Stimulated activated memory B cell treated with anti-CD40 and anti-IgM and Interleukin-4, amounts not matched to agents 10 μg/mL and 1 μg/mL and 100 μg/mL, for 72 hours (primary cell): ENCODE data around the gene MYRF.

Experiments used
- ATAC-seq: fragments of 150-1000 bp; cut with Tn5 transposase; 2 replicates; pipeline ENCODE4 v1.10.0; 2021
- H3K27ac Mint-ChIP-seq: one replicate; pipeline ENCODE4 v1.8.0; 2022; ENCODE audit warnings: mild to moderate bottlenecking, mixed read lengths
- H3K27me3 Mint-ChIP-seq: one replicate; pipeline ENCODE4 v1.8.0; 2022; ENCODE audit warnings: mixed read lengths
- H3K36me3 Mint-ChIP-seq: one replicate; pipeline ENCODE4 v1.8.0; 2022; ENCODE audit warnings: mixed read lengths
- H3K4me1 Mint-ChIP-seq: one replicate; pipeline ENCODE4 v1.8.0; 2022; ENCODE audit warnings: mixed read lengths
- H3K4me3 Mint-ChIP-seq: one replicate; pipeline ENCODE4 v1.8.0; 2022; ENCODE audit warnings: mild to moderate bottlenecking, moderate library complexity, mixed read lengths
- H3K9me3 Mint-ChIP-seq: one replicate; pipeline ENCODE4 v1.8.0; 2022; ENCODE audit warnings: mixed read lengths

The MYRF gene

DNA sequence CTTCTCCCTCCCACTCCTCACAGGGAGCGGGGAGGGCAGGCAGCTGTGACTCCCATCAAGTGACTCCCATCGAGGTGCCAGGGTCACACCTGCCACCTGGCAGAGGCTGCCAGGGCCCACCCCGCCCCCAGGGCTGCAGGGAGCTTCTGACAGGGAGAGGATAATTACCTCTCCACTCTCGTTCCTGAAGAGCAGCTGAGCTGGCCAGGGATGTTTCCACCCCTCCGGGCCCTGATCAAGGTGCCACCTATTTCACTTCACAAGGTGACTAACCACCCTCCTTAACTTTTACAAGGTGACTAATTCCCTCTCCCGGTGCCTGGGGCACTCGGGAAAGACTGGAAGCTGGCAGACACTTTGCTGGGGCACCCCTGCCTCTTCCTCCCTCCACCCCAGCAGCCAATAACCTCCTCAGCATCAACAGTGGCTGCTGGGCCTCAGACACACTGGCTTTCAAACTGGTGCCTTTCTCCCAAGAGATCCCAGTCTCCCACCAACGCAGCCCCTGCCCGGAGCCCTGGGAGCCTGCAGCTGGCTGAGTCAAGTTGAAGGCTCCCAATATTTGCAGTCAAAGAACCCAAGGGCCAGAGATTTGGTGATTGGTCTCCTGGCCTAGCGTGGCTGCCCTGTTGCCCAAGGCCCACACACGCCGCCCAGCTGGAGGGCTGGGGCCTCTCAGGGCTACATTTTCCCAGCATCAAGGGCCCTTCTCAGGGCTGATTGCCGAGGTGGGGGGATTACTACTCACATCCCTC, 22.0 kb upstream of the MYRF start:
- Mint-ChIP-seq H3K4me3 (no peak overlapping the region), H3K4me1 (peaks cover 15% of the 10 kb centered on the region), H3K36me3 (no peaks in the 10 kb centered on the region), H3K27me3 (peaks cover 27% of the 10 kb centered on the region), H3K9me3 (no peaks in the 10 kb centered on the region), H3K27ac (no peak overlapping the region)
- ATAC-seq = no peak

DNA sequence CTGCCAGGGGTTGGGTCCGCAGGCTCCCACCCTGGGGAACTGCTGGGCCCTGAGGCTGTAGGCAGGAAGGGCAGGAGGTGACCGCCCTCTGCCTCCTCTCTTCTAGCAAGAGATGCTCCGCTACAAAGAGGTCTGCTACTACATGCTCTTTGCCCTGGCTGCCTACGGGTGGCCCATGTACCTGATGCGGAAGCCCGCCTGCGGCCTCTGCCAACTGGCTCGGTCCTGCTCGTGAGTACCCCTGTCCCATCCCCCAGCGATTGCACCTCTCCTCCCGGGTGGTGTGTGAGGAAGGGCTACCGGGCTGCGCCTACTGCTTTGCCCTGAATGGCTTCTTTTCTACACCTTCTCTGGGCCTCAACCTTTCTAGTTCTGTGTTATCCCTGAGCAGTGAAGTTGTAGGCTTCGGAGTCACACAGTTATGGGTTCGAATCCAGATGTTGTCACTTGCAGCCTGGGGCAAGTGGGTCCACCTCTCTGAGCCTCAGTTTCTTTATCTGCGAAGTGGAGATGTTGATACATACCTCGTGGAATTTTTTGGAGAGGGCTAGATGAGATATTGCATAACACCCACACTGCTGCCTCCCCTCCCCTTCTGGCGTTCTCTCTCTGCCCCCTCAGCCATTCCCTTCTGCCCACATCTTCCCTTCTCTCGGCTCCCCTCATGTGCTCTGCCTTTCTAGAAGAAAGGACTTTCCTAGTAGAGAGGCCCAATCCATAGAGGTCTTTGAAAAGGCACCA, 21.1 kb upstream of the MYRF start:
- H3K4me1 Mint-ChIP-seq = peaks cover 15% of the 10 kb centered on the region
- no peak overlapping the region for H3K27ac Mint-ChIP-seq
- no peaks in the 10 kb centered on the region for H3K9me3 Mint-ChIP-seq
- H3K4me3 Mint-ChIP-seq = no peak overlapping the region
- H3K27me3 Mint-ChIP-seq = peaks cover 24% of the 10 kb centered on the region
- no peaks in the 10 kb centered on the region for H3K36me3 Mint-ChIP-seq
- ATAC-seq = no peak

DNA sequence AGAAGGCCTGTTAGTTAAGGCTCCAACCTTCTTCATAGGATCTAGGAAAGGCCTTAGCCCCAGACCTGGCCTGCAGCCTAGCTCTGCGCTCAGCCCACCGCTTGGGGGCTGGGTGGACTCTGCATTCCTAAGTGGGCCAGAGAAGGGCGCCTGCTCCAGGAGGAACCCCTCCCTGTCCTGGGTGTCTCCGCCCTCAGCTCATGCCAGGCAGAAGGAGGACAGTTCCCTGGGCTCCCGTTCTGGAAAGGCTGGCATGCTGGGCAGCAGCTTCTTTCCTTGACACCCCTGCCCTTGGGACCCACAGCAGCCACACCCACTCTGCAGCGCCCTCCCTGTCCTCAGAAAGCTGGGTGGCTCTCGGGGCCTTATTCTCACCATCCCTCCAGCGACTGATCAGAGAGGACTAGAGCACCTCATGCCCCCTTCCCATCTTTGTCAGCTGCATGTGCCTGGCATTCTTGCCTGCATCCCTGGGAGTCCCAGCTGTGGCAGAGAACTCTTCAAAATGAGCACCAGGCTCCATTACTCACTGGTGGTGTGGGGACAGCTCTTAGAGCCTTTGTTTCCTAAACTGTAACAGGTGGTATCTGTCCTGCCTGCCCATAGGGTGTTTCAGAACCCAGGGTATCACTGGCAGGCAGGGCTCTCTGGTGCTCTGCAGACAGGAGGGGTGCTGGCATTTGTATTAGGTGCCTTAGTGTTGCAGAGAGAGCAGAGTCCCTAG, 20.3 kb upstream of the MYRF start:
- Mint-ChIP-seq H3K36me3 (no peaks in the 10 kb centered on the region), H3K4me1 (peaks cover 15% of the 10 kb centered on the region), H3K27ac (no peak overlapping the region), H3K4me3 (no peak overlapping the region), H3K27me3 (peaks cover 16% of the 10 kb centered on the region), H3K9me3 (no peaks in the 10 kb centered on the region)
- ATAC-seq = no peak

DNA sequence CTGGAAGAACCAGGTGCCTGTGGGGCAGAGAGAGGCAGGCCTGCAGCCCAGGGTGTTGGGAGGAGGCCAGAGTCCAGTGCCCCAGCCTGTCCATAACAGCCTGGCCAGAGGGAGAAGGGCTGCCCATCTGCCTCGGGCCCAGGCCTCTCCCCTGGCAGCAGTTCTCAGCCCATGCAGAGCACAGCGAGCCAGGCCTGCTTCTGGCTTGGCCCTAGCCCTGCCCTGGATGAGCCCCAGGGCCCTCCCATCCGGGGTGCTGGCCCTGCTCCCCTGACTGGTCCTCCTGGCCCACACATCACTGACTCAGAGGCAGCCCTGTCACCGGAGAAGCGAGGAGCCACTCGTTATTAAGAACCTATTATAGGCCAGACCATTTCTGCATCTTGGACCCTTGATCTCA, 19.7 kb upstream of the MYRF start:
- no peak overlapping the region for H3K4me3 Mint-ChIP-seq
- ATAC-seq = no peak
- peaks cover 15% of the 10 kb centered on the region for H3K4me1 Mint-ChIP-seq
- H3K9me3 Mint-ChIP-seq = no peaks in the 10 kb centered on the region
- H3K27ac Mint-ChIP-seq = no peak overlapping the region
- no peaks in the 10 kb centered on the region for H3K36me3 Mint-ChIP-seq
- H3K27me3 Mint-ChIP-seq = peaks cover 11% of the 10 kb centered on the region

DNA sequence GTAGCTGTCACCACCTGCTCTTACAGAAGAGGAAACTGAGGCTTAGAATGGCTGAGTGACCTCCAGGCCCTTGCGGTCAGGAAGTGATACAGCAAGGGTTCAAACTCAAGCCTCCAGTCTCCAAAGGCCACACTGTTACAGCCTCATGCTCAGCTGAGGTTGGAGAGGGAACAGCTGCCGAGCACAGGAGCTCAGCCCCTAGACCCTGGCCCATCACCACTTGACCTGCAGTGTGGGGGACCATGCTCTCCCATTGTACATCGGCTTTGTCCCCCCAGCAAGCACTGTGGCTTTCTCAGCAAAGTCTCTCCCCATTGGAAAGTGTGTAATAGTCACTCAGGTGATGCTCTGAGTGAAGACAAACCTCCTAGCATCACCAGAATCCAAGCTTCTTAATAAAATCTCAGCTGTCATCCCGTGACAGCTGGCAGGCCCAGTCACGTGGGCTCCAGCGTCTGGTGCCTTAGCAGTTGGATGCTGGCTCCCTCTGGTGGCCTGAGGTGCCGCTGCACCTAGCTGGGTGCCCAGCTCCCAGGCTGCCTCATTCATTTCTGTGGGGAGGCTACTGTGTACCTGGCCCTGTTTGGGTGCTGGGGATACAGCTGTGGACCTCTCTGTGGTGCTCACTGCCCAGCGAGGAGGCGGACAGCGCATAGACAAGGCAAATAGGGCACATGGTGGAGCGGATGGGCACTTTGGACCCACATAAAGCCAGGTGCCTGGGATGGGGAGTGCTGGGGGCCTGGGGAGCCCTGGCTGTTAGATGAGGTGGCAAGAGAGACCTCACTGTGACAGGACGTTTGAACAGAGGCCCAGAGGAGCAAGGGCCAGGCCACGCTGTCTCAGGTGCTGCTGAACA, 19.1 kb upstream of the MYRF start:
- H3K27me3 Mint-ChIP-seq = peaks cover 11% of the 10 kb centered on the region
- H3K27ac Mint-ChIP-seq = peak overlapping the region; percentile 56
- peak; percentile 80 for ATAC-seq
- H3K36me3 Mint-ChIP-seq = no peaks in the 10 kb centered on the region
- no peak overlapping the region for H3K4me3 Mint-ChIP-seq
- no peaks in the 10 kb centered on the region for H3K9me3 Mint-ChIP-seq
- H3K4me1 Mint-ChIP-seq = peaks cover 10% of the 10 kb centered on the region

DNA sequence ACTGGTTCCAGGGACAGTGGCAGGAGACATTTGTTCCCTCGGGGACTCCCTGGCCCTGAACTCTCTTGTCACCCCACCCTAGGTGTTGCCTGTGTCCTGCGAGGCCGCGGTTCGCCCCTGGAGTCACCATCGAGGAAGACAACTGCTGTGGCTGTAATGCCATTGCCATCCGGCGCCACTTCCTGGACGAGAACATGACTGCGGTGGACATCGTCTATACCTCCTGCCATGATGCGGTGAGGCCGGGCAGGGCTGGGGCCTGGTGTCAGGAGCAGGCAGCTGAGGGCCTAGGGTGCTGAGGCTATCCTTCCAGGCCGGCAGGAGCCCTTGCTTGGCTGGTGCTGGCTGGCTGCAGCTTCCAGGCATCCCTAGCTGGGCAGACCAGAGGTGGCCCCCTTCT, 17.7 kb upstream of the MYRF start:
- no peak overlapping the region for H3K4me3 Mint-ChIP-seq
- no peak for ATAC-seq
- no peak overlapping the region for H3K27ac Mint-ChIP-seq
- peaks cover 21% of the 10 kb centered on the region for H3K27me3 Mint-ChIP-seq
- H3K9me3 Mint-ChIP-seq = no peaks in the 10 kb centered on the region
- peaks cover 7% of the 10 kb centered on the region for H3K4me1 Mint-ChIP-seq
- no peaks in the 10 kb centered on the region for H3K36me3 Mint-ChIP-seq

DNA sequence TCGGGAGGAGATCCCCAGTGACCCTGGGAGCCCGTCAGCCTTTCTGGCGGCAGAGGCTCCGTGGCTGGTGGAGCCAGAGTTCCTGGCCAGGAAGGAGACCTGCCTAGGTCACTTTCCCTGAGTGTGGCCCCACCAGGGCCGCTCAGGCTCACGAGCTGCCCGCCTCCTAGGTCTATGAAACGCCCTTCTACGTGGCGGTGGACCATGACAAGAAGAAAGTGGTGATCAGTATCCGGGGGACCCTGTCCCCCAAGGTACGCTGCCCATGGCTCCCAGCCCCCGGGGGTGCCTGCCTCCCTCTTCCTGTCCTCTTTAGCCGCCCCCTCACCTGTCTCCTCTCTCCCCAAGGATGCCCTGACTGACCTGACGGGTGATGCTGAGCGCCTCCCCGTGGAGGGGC, 17.0 kb upstream of the MYRF start:
- Mint-ChIP-seq H3K4me3 (no peak overlapping the region), H3K9me3 (no peaks in the 10 kb centered on the region), H3K4me1 (peaks cover 7% of the 10 kb centered on the region), H3K27me3 (peaks cover 24% of the 10 kb centered on the region), H3K27ac (no peak overlapping the region), H3K36me3 (no peaks in the 10 kb centered on the region)
- no peak for ATAC-seq

DNA sequence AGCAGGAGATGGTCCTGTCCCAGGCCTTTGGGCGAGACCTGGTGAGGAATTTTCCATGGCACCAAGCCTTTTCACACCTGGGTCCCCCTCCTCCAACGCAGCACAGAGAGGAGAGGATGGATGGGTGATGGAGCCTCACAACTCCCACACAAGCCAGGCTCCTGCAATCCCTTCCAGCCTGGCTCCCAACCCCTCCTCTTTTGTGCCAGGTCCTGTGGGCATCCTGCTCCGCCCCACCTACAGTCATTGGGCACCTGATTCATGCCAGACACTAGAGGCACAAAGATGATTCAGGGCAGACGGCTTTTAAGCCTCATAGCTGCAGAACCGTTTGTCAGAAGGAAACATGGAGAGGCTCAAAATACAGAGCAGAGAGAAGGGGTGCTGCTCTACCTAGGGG, 16.1 kb upstream of the MYRF start:
- Mint-ChIP-seq H3K4me3 (no peak overlapping the region), H3K4me1 (peaks cover 7% of the 10 kb centered on the region), H3K27ac (no peak overlapping the region), H3K36me3 (no peaks in the 10 kb centered on the region), H3K27me3 (peaks cover 24% of the 10 kb centered on the region), H3K9me3 (no peaks in the 10 kb centered on the region)
- ATAC-seq = no peak

DNA sequence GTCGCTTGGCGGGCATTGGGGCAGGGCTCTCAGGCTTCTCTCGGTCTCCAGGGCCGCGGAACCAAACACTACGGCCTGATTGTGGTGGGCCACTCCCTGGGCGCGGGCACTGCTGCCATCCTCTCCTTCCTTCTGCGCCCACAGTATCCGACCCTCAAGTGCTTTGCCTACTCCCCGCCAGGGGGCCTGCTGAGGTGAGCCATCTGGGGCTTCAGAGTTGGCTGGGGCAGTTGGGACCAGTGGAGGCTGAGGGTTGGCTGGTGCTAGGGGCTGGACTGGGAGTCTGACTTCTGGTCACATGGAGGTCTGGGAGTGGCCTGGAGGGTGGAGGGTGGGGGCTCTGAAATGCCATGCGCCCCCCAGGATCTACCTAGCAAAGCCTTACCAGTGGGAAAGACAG, 15.3 kb upstream of the MYRF start:
- no peaks in the 10 kb centered on the region for H3K36me3 Mint-ChIP-seq
- ATAC-seq = no peak
- peaks cover 7% of the 10 kb centered on the region for H3K4me1 Mint-ChIP-seq
- no peaks in the 10 kb centered on the region for H3K9me3 Mint-ChIP-seq
- H3K27ac Mint-ChIP-seq = no peak overlapping the region
- H3K4me3 Mint-ChIP-seq = no peak overlapping the region
- H3K27me3 Mint-ChIP-seq = peaks cover 24% of the 10 kb centered on the region

DNA sequence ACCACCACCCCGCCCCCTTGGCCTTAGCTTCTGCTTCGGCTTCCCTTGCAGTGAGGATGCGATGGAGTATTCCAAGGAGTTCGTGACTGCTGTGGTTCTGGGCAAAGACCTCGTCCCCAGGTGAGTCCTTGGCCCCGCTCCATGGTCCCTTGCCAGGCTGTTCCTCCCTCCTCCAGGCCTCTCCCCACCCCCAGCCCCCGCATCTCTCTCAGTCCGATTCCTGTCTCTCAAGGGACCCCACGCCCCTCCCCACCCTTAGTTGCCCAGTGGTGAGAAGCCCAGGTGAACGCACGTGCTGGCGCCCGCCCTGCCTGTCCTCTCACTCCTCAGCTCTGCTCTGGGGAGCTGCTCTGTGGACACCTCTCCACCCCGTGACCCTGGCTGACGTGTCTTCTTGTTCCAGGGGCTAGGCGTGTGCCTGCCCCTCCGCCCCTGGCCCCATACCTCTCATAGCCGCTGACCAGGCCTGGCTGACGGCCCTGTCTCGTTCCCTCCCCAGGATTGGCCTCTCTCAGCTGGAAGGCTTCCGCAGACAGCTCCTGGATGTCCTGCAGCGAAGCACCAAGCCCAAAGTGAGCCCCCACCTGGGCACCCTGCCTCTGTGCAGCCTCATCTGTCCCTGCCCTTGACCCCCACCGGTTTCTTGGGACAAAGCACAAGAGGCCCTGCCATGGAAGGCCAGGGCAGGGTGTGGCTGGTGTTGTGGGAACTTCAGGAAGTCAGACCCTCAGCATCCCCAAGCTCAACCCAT, 14.6 kb upstream of the MYRF start:
- ATAC-seq = no peak
- H3K4me1 Mint-ChIP-seq = peaks cover 7% of the 10 kb centered on the region
- H3K36me3 Mint-ChIP-seq = no peaks in the 10 kb centered on the region
- H3K9me3 Mint-ChIP-seq = no peaks in the 10 kb centered on the region
- no peak overlapping the region for H3K4me3 Mint-ChIP-seq
- no peak overlapping the region for H3K27ac Mint-ChIP-seq
- peaks cover 24% of the 10 kb centered on the region for H3K27me3 Mint-ChIP-seq

DNA sequence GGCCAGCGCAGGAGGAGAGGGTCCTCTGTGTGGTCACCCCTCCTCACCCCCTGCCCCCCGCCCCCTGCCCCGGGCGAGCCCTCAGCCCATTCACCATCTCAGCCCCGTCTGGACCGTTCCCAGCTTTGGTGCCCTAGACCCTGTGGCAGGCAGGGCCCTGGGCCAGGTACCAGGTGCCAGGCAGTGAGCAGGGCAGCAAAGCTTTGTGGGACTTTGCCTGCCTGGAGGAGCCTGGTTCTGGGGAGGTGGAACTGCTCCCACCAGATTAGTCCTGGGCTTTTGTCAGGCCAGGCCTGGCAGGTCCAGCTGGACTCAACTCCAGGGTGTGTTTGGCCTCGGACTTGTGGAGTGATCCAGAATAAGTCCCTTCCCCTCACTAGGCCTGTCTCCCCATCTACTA, 13.7 kb upstream of the MYRF start:
- Mint-ChIP-seq H3K4me3 (no peak overlapping the region), H3K9me3 (no peaks in the 10 kb centered on the region), H3K36me3 (no peaks in the 10 kb centered on the region), H3K27me3 (peaks cover 24% of the 10 kb centered on the region), H3K27ac (no peak overlapping the region), H3K4me1 (no peaks in the 10 kb centered on the region)
- ATAC-seq = no peak

DNA sequence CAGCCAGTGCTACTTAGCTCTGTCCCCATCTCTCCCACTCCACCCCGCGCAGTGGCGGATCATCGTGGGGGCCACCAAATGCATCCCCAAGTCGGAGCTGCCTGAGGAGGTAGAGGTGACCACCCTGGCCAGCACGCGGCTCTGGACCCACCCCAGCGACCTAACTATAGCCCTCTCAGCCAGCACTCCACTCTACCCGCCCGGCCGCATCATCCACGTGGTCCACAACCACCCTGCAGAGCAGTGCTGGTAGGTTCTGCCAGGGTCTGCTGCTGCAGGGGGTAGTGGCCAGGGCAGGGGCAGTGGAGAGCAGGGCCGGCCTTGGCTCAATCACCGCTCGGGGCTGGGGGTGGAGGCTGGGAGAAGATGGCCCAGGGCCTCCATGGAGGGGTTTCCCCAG, 13.0 kb upstream of the MYRF start:
- H3K9me3 Mint-ChIP-seq = no peaks in the 10 kb centered on the region
- ATAC-seq = no peak
- no peak overlapping the region for H3K4me3 Mint-ChIP-seq
- no peaks in the 10 kb centered on the region for H3K36me3 Mint-ChIP-seq
- no peaks in the 10 kb centered on the region for H3K4me1 Mint-ChIP-seq
- H3K27ac Mint-ChIP-seq = no peak overlapping the region
- peaks cover 24% of the 10 kb centered on the region for H3K27me3 Mint-ChIP-seq

DNA sequence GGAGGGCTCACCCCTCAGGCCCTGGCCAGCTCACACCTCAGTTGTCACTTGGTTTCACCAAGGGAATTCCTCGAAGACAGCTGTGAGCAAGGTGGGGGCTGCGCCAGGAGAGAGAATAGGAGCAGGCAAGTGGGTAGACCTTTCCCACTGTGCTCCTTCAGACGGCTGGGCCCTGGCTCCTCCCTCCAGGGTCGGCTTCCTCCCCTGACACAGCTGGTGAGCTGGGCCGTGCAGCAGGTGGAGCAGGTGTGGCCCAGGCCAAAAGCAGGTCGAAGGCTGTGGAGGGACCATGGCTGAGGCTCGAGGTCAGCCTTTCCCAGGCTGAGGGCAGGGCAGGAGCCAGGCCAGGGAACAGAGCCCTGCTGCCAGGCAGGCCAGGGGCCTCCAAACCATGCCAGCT, 12.5 kb upstream of the MYRF start:
- no peak overlapping the region for H3K4me3 Mint-ChIP-seq
- no peak for ATAC-seq
- H3K4me1 Mint-ChIP-seq = no peaks in the 10 kb centered on the region
- H3K27ac Mint-ChIP-seq = no peak overlapping the region
- peaks cover 24% of the 10 kb centered on the region for H3K27me3 Mint-ChIP-seq
- H3K9me3 Mint-ChIP-seq = no peaks in the 10 kb centered on the region
- no peaks in the 10 kb centered on the region for H3K36me3 Mint-ChIP-seq

DNA sequence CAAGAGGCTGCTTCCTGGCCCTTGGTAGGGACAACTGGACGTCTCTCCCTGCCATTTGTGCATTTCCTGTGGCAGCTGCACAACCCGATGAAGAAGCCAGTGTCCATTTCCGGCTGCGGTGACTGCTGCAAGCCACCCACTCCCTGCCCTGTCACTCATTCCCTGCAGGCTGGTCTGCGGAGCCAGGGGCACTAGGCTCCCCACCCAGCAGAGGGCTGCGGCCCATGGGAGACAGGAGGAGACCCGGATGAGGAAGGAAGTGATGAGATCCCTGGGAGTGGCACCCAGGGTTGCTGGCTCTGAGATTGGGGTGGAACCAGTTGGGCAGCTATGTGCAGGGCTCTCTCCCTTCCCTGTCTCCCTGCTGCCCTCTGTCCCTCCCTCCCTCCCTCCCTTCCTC, 10.0 kb upstream of the MYRF start:
- H3K9me3 Mint-ChIP-seq = no peaks in the 10 kb centered on the region
- H3K27ac Mint-ChIP-seq = no peak overlapping the region
- H3K4me1 Mint-ChIP-seq = no peaks in the 10 kb centered on the region
- peaks cover 24% of the 10 kb centered on the region for H3K27me3 Mint-ChIP-seq
- H3K4me3 Mint-ChIP-seq = no peak overlapping the region
- no peaks in the 10 kb centered on the region for H3K36me3 Mint-ChIP-seq
- no peak for ATAC-seq
